A549 (cell line): Measurements from ENCODE around the gene CDYL2. TPM values are rescaled to one million over a fixed set of nuclear protein-coding genes. Genes with fewer than 3 reads are reported as not detected.

Experiments
- ATAC-seq, 2 experiments: fragments of 200-7000 bp in 1 of 2; fragments of >200 bp in 1 of 2; cut with Nextera tagmentation in 1 of 2; cut with Tn5 transposase in 1 of 2; 3 replicates each; pipeline versions ENCODE4 v1.8.0 to v1.9.1; 2018 to 2020; ENCODE audit warnings: mild to moderate bottlenecking in 1 of 2, moderate library complexity in 1 of 2
- CTCF ChIA-PET: fragments of 300-600 bp; sonication (Branson Sonifier 250); formaldehyde crosslinking; extraction: SDS; loops from one replicate; lab custom pipeline; 2021; ENCODE audit warnings: antibody characterized with exemption, inconsistent platforms; lab: Yijun Ruan, JAX
- POLR2A ChIA-PET: fragments of 350-600 bp; formaldehyde crosslinking; extraction: SDS; loops from one replicate; lab custom pipeline; 2021; ENCODE audit warnings: antibody characterized with exemption, inconsistent platforms; lab: Yijun Ruan, JAX
- DNase-seq, 2 experiments: peaks; one replicate each; pipeline versions ENCODE4 v3.0.0 to v3.0.0-alpha.2; 2011 to 2016; ENCODE audit warnings: low read depth in 1 of 2, low spot score in 1 of 2
- FAIRE-seq: peaks from 2 replicates; lab custom pipeline; 2011; peaks lifted over from hg19 to GRCh38; lab: Jason Lieb, UNC
- H3K27ac ChIP-seq, 2 experiments: fragments of >200 bp; sonication (Bioruptor Twin); formaldehyde crosslinking; 3 replicates each; pipeline ENCODE4 v1.5.1; 2016 to 2017
- H3K4me1 ChIP-seq: fragments of >200 bp; sonication (Bioruptor Twin); formaldehyde crosslinking; 3 replicates; pipeline ENCODE4 v1.6.1; 2016
- H3K4me2 ChIP-seq: fragments of >200 bp; sonication (Bioruptor Twin); formaldehyde crosslinking; 3 replicates; pipeline ENCODE4 v1.6.1; 2016
- H3K4me3 ChIP-seq: fragments of >200 bp; sonication (Bioruptor Twin); formaldehyde crosslinking; 3 replicates; pipeline ENCODE4 v1.5.1; 2016
- H3K9me3 ChIP-seq: fragments of >200 bp; sonication (Bioruptor Twin); formaldehyde crosslinking; 3 replicates; pipeline ENCODE4 v1.6.1; 2016
- BCL3 ChIP-seq: fragments of >200 bp; sonication (Bioruptor Twin); formaldehyde crosslinking; IDR thresholded peaks from 3 replicates; pipeline ENCODE4 v1.6.1; 2016
- CBX8 ChIP-seq: fragments of 200-600 bp; sonication (generic); IDR thresholded peaks from 2 replicates; pipeline ENCODE4 v1.6.1; 2016
- CTCF ChIP-seq: fragments of >200 bp; sonication (Bioruptor Twin); formaldehyde crosslinking; IDR thresholded peaks from 3 replicates; pipeline ENCODE4 v1.5.1; 2016
- EHF ChIP-seq: fragments of 250-450 bp; sonication (Bioruptor Pico); IDR thresholded peaks from 2 replicates; pipeline ENCODE4 v1.5.0; 2020; ENCODE audit warnings: mild to moderate bottlenecking
- ELK1 ChIP-seq: fragments of 150-350 bp; IDR thresholded peaks from 2 replicates; pipeline ENCODE4 v1.6.1; 2014; ENCODE audit warnings: low read depth, mild to moderate bottlenecking, low read length
- EP300 ChIP-seq, 2 experiments: fragments of >200 bp; sonication (Bioruptor Twin); formaldehyde crosslinking; IDR thresholded peaks; 2 replicates in 1 of 2; 3 replicates in 1 of 2; pipeline ENCODE4 v1.6.1; 2016 to 2017
- ESRRA ChIP-seq: fragments of 150-350 bp; IDR thresholded peaks from 2 replicates; pipeline ENCODE4 v1.6.1; 2014; ENCODE audit warnings: mild to moderate bottlenecking, low read length, borderline replicate concordance
- FOSL2 ChIP-seq, 2 experiments: fragments of 450-650 bp in 1 of 2; fragments of >200 bp in 1 of 2; sonication (Bioruptor Twin) in 1 of 2; formaldehyde crosslinking; IDR thresholded peaks; 2 replicates each; pipeline versions ENCODE4 v1.5.0 to v1.6.1; 2016 to 2020; ENCODE audit warnings: mild to moderate bottlenecking in 1 of 2, moderate library complexity in 1 of 2
- FOXS1 ChIP-seq: fragments of 250-450 bp; sonication (Bioruptor Pico); IDR thresholded peaks from 2 replicates; pipeline ENCODE4 v1.5.0; 2020; ENCODE audit warnings: mild to moderate bottlenecking, moderate library complexity
- HOXB5 ChIP-seq: fragments of 250-450 bp; sonication (Bioruptor Pico); IDR thresholded peaks from 2 replicates; pipeline ENCODE4 v1.5.0; 2020; ENCODE audit warnings: mild to moderate bottlenecking, moderate library complexity
- JUN ChIP-seq, 2 experiments: fragments of >200 bp; sonication (Bioruptor Twin); formaldehyde crosslinking; IDR thresholded peaks; 2 replicates in 1 of 2; 3 replicates in 1 of 2; pipeline ENCODE4 v1.6.1; 2016 to 2017
- MAFK ChIP-seq: fragments of 450-650 bp; IDR thresholded peaks from 2 replicates; pipeline ENCODE4 v1.6.1; 2014; ENCODE audit not compliant: partially characterized antibody
- MYC ChIP-seq: IDR thresholded peaks from 2 replicates; pipeline ENCODE4 v1.6.1; 2012; ENCODE audit warnings: mild to moderate bottlenecking, inconsistent platforms, low read length, improper control_type of control experiment, borderline replicate concordance
- NFE2L2 ChIP-seq: fragments of 150-350 bp; conservative IDR thresholded peaks from 2 replicates; pipeline ENCODE4 v1.6.1; 2014; ENCODE audit warnings: low read length
- PBX3 ChIP-seq: IDR thresholded peaks from 2 replicates; pipeline ENCODE4 v1.6.1; 2012
- RARB ChIP-seq: fragments of 250-450 bp; sonication (Bioruptor Pico); IDR thresholded peaks from 2 replicates; pipeline ENCODE4 v1.8.0; 2021; ENCODE audit warnings: mild to moderate bottlenecking, moderate library complexity
- RFX5 ChIP-seq: fragments of 450-650 bp; IDR thresholded peaks from 2 replicates; pipeline ENCODE4 v1.7.1; 2014; ENCODE audit warnings: antibody characterized with exemption, mild to moderate bottlenecking, moderate library complexity
- RNF2 ChIP-seq: fragments of 200-600 bp; sonication (generic); IDR thresholded peaks from 2 replicates; pipeline ENCODE4 v1.6.1; 2016; ENCODE audit warnings: low read depth, mild to moderate bottlenecking, antibody characterized with exemption, moderate library complexity, borderline replicate concordance
- WGBS: methylation state at CpG from one replicate; pipeline ENCODE4 v1.1.6; 2017; ENCODE audit errors: missing lambda C conversion rate; 5-methylcytosine and 5-hydroxymethylcytosine counted together
- polyA plus RNA-seq, 4 experiments: library from polyadenylated mRNA; depleted of rRNA in 3 of 4; stranded (reverse); fragments of >200 nt; fragmentation: RNase III in 1 of 4; extraction: RNeasy Plus Mini Kit Qiagen cat#74134 plus additional on column Dnase treatment in 1 of 4; gene quantifications; 2 replicates in 3 of 4; 3 replicates in 1 of 4; pipeline ENCODE4 v1.2.3, GENCODE V29; 2011 to 2017

The CDYL2 gene
- polyA plus RNA-seq, 2 of the 4 experiments (the other 2 are of a cell fraction) = 0.05 to 0.10 TPM

GRCh38 chr16:80604600-80605355 is 199.6 kb downstream of the CDYL2 start (continued):
- TF ChIP-seq NFE2L2 (no peak), EHF (CRISPR knock-in tag) (no peak), CBX8 (no peak)

GRCh38 chr16:80602894-80603293 is 201.5 kb downstream of the CDYL2 start:
- no peak for FAIRE-seq

GRCh38 chr16:80601182-80601581 is 203.2 kb downstream of the CDYL2 start:
- no peaks in the 10 kb centered on the region for H3K4me1 ChIP-seq
- TF ChIP-seq RNF2 = no peak
- TF ChIP-seq ELK1 = no peak
- TF ChIP-seq ESRRA = no peak
- TF ChIP-seq MAFK = no peak
- TF ChIP-seq PBX3 = no peak
- TF ChIP-seq FOSL2 (IDR thresholded peaks at IDR 0.05) = no peak
- TF ChIP-seq FOSL2 (CRISPR knock-in tag; IDR thresholded peaks at IDR 0.05) = no peak
- TF ChIP-seq MYC = no peak
- TF ChIP-seq EP300 (IDR thresholded peaks at IDR 0.05) = no peak
- no peak for TF ChIP-seq BCL3
- TF ChIP-seq, all 56 proteins: peak for 0
- ATAC-seq (no peak), DNase-seq (no peak), FAIRE-seq (no peak)
- ChIA-PET CTCF (no interaction called here), POLR2A (no interaction called here)
- Histone ChIP-seq H3K9me3 (no peaks in the 10 kb centered on the region), H3K4me3 (no peak overlapping the region), H3K4me2 (no peak overlapping the region), H3K27ac (no peak overlapping the region)
- 36% methylated on average over 4 of the region's 4 CpGs for WGBS

More at GRCh38 chr16:80602894-80603293, 201.5 kb downstream of the CDYL2 start:
- no peak overlapping the region for H3K4me3 ChIP-seq
- TF ChIP-seq HOXB5 = no peak
- no peak for TF ChIP-seq CTCF
- TF ChIP-seq JUN (IDR thresholded peaks at IDR 0.05) = no peak
- no peak for TF ChIP-seq RARB
- TF ChIP-seq FOXS1 (CRISPR knock-in tag) = no peak
- no peak for TF ChIP-seq RFX5
- TF ChIP-seq ELK1 = no peak
- POLR2A ChIA-PET = no interaction called here
- no peak overlapping the region for H3K27ac ChIP-seq
- no peaks in the 10 kb centered on the region for H3K4me1 ChIP-seq
- no peaks in the 10 kb centered on the region for H3K9me3 ChIP-seq
- DNase-seq = no peak
- CTCF ChIA-PET = no interaction called here
- H3K4me2 ChIP-seq = no peak overlapping the region
- no peak for ATAC-seq
